HepG2 (cell line): Measurements from ENCODE around the gene PLPPR2. TPM values are rescaled to one million over a fixed set of nuclear protein-coding genes. Genes with fewer than 3 reads are reported as not detected.

Experiments used
- DNMT1 ChIP-seq: sonication (generic); formaldehyde crosslinking; IDR thresholded peaks from 2 replicates; pipeline ENCODE4 v1.5.1; 2020; ENCODE audit warnings: mild to moderate bottlenecking, missing genetic modification reagents
- FOSL1 ChIP-seq: sonication (generic); formaldehyde crosslinking; IDR thresholded peaks from 2 replicates; pipeline ENCODE4 v1.9.0; 2021; ENCODE audit warnings: missing genetic modification reagents, borderline replicate concordance
- HDAC2 ChIP-seq: sonication (generic); formaldehyde crosslinking; IDR thresholded peaks from 2 replicates; pipeline ENCODE4 v1.4.0; 2020; ENCODE audit warnings: missing genetic modification reagents
- JUN ChIP-seq: sonication (generic); formaldehyde crosslinking; IDR thresholded peaks from 2 replicates; pipeline ENCODE4 v1.4.0; 2020; ENCODE audit warnings: mild to moderate bottlenecking, missing genetic modification reagents
- KAT2B ChIP-seq: fragments of 150-350 bp; IDR thresholded peaks from 2 replicates; pipeline ENCODE4 v1.6.1; 2014; ENCODE audit warnings: low read depth, low read length, borderline replicate concordance
- KDM2A ChIP-seq: sonication (generic); formaldehyde crosslinking; IDR thresholded peaks from 2 replicates; pipeline ENCODE4 v1.4.0; 2020; ENCODE audit warnings: low read depth, missing genetic modification reagents, borderline replicate concordance
- KDM6A ChIP-seq: IDR thresholded peaks from 2 replicates; pipeline ENCODE4 v1.6.1; 2016; ENCODE audit warnings: low read depth
- RFXANK ChIP-seq: IDR thresholded peaks from 2 replicates; pipeline ENCODE4 v1.6.1; 2016
- SMYD3 ChIP-seq: sonication (generic); formaldehyde crosslinking; IDR thresholded peaks from 2 replicates; pipeline ENCODE4 v1.8.1; 2023; ENCODE audit warnings: mild to moderate bottlenecking, missing genetic modification reagents
- THYN1 ChIP-seq: sonication (generic); formaldehyde crosslinking; IDR thresholded peaks from 2 replicates; pipeline ENCODE4 v1.8.1; 2023; ENCODE audit warnings: low read depth, mild to moderate bottlenecking, moderate library complexity, missing genetic modification reagents, borderline replicate concordance
- U2AF1 ChIP-seq: fragments of 200-400 bp; formaldehyde crosslinking; optimal IDR thresholded peaks from 2 replicates; pipeline ENCODE3; 2017; ENCODE audit warnings: mild to moderate bottlenecking, low read depth, low read length
- ZNF746 ChIP-seq: sonication (generic); formaldehyde crosslinking; IDR thresholded peaks from 2 replicates; pipeline ENCODE4 v1.8.0; 2022; ENCODE audit warnings: mild to moderate bottlenecking, missing genetic modification reagents
- ZNF780A ChIP-seq: sonication (generic); formaldehyde crosslinking; IDR thresholded peaks from 2 replicates; pipeline ENCODE4 v1.8.0; 2022; ENCODE audit warnings: mild to moderate bottlenecking, missing genetic modification reagents, moderate library complexity
- polyA plus RNA-seq, 8 experiments: library from polyadenylated mRNA; depleted of rRNA in 3 of 8; stranded (reverse) in 7 of 8; unstranded in 1 of 8; fragments of >200 nt; fragmentation: Illumina TruSeq in 4 of 8; extraction: Trizol in 4 of 8; gene quantifications; 2 replicates each; pipeline versions ENCODE4 v1.2.1 to v1.2.3, GENCODE V29; 2011 to 2016; ENCODE audit warnings: low read depth in 4 of 8, missing spikeins in 1 of 8, mixed read lengths in 1 of 8; ENCODE audit not compliant: insufficient read depth in 1 of 8
- total RNA-seq, 5 experiments: library from RNA; depleted of rRNA; stranded (reverse); fragments of >200 nt; fragmentation: Illumina TruSeq; extraction: Trizol; gene quantifications; 2 replicates each; pipeline ENCODE4 v1.2.3, GENCODE V29; 2016; ENCODE audit warnings: low read depth in 1 of 5
- TF ChIP-seq, protein P1 (sequence below): sonication (generic); formaldehyde crosslinking; IDR thresholded peaks from 2 replicates; pipeline ENCODE4 v1.8.1; 2023; ENCODE audit warnings: mild to moderate bottlenecking, missing genetic modification reagents
- TF ChIP-seq, protein P2 (sequence below): sonication (generic); formaldehyde crosslinking; IDR thresholded peaks from 2 replicates; pipeline ENCODE4 v1.8.1; 2023; ENCODE audit warnings: missing genetic modification reagents, inconsistent platforms, borderline replicate concordance
- TF ChIP-seq, protein P3 (sequence below): IDR thresholded peaks from 2 replicates; pipeline ENCODE4 v1.6.1; 2016; ENCODE audit warnings: missing genetic modification reagents, missing compliant biosample characterization
- TF ChIP-seq, protein P4 (sequence below): sonication (generic); formaldehyde crosslinking; conservative IDR thresholded peaks from 2 replicates; pipeline ENCODE4 v1.4.0; 2020; ENCODE audit warnings: mild to moderate bottlenecking, missing genetic modification reagents, moderate library complexity
- TF ChIP-seq, protein P5 (sequence below): sonication (generic); formaldehyde crosslinking; IDR thresholded peaks from 2 replicates; pipeline ENCODE4 v1.4.0; 2020; ENCODE audit warnings: missing genetic modification reagents
- TF ChIP-seq, protein P6 (sequence below): sonication (generic); formaldehyde crosslinking; conservative IDR thresholded peaks from 2 replicates; pipeline ENCODE4 v1.8.0; 2022; ENCODE audit warnings: low read depth, missing genetic modification reagents

PLPPR2 gene
- total and polyA plus RNA-seq, 2 of the 13 experiments (the other 11 are each of a cell fraction or from before 2014, with no cell fraction given) = 1.5 to 2.1 TPM

DNA sequence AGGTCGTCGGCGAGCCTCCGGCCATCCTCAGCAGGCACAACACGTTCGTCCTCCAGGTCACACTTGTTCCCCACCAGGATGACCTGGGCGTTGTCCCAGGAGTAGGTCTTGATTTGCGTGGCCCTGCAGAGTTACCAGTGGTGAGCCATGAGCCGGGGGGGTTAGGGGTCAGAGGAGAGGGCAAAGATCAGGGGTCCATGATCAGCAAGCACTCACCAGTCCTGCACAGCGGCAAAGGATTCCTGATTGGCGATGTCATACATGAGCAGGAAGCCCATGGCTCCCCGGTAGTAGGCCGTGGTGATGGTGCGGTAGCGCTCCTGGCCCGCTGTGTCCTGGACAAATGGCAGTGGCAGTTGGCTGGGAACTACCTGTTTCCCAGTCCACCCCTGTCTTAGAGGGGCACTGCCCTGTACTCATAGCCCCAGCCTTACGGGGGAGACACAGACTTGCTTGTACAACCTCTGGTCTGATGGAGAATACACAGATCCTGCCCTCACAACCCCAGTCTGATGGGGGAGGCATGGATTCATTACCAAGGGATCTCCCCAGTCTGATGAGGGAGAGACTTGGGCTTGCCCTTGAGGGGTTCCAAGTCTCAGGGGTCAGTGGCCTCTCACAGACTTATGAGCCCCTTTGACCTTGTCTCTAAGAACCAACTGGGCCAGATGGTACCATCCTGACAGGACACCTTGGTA is 19.6 kb upstream of the PLPPR2 start (continued):
- TF ChIP-seq, protein P1, sequence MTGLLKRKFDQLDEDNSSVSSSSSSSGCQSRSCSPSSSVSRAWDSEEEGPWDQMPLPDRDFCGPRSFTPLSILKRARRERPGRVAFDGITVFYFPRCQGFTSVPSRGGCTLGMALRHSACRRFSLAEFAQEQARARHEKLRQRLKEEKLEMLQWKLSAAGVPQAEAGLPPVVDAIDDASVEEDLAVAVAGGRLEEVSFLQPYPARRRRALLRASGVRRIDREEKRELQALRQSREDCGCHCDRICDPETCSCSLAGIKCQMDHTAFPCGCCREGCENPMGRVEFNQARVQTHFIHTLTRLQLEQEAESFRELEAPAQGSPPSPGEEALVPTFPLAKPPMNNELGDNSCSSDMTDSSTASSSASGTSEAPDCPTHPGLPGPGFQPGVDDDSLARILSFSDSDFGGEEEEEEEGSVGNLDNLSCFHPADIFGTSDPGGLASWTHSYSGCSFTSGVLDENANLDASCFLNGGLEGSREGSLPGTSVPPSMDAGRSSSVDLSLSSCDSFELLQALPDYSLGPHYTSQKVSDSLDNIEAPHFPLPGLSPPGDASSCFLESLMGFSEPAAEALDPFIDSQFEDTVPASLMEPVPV (CRISPR knock-in tag) = no peak
- TF ChIP-seq HDAC2 (CRISPR knock-in tag) (no peak), KDM2A (no peak), ZNF746 (no peak), JUN (peak; percentile 70; the same call in 1 of the 2 replicates), U2AF1 (no peak), RFXANK (no peak), KDM6A (no peak), FOSL1 (CRISPR knock-in tag) (no peak), THYN1 (CRISPR knock-in tag) (no peak), ZNF780A (CRISPR knock-in tag) (no peak), DNMT1 (no peak), SMYD3 (CRISPR knock-in tag) (no peak), KAT2B (no peak)
- TF ChIP-seq, protein P2, sequence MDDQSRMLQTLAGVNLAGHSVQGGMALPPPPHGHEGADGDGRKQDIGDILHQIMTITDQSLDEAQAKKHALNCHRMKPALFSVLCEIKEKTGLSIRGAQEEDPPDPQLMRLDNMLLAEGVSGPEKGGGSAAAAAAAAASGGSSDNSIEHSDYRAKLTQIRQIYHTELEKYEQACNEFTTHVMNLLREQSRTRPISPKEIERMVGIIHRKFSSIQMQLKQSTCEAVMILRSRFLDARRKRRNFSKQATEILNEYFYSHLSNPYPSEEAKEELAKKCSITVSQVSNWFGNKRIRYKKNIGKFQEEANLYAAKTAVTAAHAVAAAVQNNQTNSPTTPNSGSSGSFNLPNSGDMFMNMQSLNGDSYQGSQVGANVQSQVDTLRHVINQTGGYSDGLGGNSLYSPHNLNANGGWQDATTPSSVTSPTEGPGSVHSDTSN (CRISPR knock-in tag) = no peak
- TF ChIP-seq, protein P3, sequence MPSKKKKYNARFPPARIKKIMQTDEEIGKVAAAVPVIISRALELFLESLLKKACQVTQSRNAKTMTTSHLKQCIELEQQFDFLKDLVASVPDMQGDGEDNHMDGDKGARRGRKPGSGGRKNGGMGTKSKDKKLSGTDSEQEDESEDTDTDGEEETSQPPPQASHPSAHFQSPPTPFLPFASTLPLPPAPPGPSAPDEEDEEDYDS (CRISPR knock-in tag) = no peak
- TF ChIP-seq, protein P4, sequence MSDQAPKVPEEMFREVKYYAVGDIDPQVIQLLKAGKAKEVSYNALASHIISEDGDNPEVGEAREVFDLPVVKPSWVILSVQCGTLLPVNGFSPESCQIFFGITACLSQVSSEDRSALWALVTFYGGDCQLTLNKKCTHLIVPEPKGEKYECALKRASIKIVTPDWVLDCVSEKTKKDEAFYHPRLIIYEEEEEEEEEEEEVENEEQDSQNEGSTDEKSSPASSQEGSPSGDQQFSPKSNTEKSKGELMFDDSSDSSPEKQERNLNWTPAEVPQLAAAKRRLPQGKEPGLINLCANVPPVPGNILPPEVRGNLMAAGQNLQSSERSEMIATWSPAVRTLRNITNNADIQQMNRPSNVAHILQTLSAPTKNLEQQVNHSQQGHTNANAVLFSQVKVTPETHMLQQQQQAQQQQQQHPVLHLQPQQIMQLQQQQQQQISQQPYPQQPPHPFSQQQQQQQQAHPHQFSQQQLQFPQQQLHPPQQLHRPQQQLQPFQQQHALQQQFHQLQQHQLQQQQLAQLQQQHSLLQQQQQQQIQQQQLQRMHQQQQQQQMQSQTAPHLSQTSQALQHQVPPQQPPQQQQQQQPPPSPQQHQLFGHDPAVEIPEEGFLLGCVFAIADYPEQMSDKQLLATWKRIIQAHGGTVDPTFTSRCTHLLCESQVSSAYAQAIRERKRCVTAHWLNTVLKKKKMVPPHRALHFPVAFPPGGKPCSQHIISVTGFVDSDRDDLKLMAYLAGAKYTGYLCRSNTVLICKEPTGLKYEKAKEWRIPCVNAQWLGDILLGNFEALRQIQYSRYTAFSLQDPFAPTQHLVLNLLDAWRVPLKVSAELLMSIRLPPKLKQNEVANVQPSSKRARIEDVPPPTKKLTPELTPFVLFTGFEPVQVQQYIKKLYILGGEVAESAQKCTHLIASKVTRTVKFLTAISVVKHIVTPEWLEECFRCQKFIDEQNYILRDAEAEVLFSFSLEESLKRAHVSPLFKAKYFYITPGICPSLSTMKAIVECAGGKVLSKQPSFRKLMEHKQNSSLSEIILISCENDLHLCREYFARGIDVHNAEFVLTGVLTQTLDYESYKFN (CRISPR knock-in tag) = no peak
- TF ChIP-seq, protein P5, sequence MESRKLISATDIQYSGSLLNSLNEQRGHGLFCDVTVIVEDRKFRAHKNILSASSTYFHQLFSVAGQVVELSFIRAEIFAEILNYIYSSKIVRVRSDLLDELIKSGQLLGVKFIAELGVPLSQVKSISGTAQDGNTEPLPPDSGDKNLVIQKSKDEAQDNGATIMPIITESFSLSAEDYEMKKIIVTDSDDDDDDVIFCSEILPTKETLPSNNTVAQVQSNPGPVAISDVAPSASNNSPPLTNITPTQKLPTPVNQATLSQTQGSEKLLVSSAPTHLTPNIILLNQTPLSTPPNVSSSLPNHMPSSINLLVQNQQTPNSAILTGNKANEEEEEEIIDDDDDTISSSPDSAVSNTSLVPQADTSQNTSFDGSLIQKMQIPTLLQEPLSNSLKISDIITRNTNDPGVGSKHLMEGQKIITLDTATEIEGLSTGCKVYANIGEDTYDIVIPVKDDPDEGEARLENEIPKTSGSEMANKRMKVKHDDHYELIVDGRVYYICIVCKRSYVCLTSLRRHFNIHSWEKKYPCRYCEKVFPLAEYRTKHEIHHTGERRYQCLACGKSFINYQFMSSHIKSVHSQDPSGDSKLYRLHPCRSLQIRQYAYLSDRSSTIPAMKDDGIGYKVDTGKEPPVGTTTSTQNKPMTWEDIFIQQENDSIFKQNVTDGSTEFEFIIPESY (CRISPR knock-in tag) = peak; percentile 82
- TF ChIP-seq, protein P6, sequence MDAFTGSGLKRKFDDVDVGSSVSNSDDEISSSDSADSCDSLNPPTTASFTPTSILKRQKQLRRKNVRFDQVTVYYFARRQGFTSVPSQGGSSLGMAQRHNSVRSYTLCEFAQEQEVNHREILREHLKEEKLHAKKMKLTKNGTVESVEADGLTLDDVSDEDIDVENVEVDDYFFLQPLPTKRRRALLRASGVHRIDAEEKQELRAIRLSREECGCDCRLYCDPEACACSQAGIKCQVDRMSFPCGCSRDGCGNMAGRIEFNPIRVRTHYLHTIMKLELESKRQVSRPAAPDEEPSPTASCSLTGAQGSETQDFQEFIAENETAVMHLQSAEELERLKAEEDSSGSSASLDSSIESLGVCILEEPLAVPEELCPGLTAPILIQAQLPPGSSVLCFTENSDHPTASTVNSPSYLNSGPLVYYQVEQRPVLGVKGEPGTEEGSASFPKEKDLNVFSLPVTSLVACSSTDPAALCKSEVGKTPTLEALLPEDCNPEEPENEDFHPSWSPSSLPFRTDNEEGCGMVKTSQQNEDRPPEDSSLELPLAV = no peak
